Fibroblast of skin of abdomen (primary cell): ENCODE data around the gene EIF2A.
A peak's percentile ranks its signal among the peaks of the same experiment; 100 is the strongest.
"Not testable (repeated sequence)": the region's sequence is repeated elsewhere in the genome, so short reads cannot be mapped to it uniquely, and the experiment has no call there.

Experiments
- DNase-seq: peaks from one replicate; pipeline ENCODE4 v3.0.0-alpha.2; 2013

The EIF2A gene

DNA sequence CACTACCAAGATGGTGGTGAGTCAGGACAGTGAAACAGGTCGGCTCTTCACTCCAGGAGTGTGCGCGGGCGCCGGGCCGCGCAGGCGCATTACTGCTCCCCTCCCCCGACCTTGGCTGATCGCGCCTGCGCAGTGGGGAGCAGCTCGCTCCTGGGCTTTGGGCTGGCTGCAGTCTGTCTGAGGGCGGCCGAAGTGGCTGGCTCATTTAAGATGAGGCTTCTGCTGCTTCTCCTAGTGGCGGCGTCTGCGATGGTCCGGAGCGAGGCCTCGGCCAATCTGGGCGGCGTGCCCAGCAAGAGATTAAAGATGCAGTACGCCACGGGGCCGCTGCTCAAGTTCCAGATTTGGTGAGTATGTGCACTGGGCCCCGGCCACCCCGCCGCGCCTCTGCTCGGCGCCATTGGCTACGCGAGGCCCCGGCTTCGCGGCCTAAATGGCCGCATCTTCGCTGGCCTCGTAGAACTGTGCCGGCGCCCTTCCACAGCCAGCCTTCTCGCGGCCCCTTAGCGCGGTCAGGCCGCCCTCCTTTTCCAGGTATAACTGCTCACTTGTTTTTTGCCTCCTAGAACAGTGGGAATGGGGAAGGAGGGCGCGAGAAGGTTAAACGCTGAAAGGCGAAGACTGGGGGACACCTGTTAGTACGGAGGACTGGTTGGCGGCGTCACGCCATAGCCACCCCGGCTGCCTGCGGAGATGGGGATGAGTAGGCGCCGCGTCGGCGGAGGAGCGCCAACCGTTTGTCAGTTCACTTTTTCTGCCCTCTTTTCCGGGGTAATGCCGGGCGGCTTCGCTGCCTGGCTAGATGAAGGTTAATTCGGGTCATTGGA lies 56.8 kb downstream of the EIF2A start, which contains the start of gene SELENOT:
SELENOT (plus strand) TSS at position 169 of the 827 bp plus-strand sequence; CDS start at position 211, 42 bp downstream.
- DNase-seq: peak; percentile 96

GRCh38 chr3:150603980-150604319 lies 57.4 kb downstream of the EIF2A start:
- no peak for DNase-seq

GRCh38 chr3:150605998-150606641 lies 59.5 kb downstream of the EIF2A start:
- DNase-seq: no peak

DNA sequence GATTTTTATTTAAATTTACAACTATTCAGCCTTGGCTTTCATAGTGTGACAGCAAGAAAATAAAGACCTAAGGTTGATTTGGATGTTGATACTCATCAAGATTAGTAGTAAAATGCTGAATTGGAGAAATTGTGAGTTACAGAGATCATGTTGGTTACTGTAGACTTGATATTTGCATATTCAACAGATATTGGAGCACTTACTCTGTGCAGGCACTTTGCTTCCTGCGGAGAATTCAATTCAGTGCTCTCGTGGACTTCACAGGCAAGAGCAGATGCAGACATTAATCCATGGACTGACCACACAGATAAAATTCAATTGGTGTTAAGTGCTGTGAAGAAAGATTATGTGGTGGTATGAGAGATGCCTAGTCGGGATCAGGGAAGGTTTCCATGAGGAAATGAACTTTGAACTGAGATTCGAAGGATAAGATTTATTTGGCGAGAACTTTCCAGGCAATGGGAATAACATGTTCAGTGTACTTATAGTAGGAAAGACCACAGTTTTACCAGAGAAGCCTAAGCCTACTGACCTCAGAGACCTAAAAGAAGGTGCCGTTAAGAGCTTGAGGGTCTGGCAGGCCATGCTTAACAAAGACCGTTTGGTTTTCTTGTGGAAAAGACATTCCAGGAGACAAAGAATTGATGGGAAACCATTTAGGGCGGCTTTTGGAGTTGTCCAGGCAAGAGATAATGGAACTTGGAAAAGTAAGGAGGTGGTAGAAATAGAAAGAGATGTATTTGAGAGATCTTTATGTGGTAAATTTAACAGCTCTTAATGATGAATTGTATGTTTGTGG lies 60.9 kb downstream of the EIF2A start:
- no peak for DNase-seq

DNA sequence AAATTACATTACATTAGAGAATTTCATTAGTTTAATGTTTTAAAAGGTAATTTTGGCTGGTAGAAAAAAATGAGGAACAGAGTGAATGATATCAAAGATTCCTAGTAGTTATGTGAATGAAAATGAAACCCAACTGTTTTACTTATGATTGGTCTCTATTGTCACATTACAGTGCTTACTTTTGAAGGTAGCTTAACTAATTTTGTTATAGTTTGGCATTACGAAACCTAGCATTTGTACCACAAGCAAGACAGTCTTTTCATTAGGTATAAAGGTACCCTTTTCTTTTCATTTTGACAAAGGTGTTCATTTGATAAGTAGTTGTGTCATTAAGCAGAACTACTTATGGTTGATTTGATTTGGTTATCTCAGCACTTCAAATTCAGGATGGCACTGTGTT lies 63.4 kb downstream of the EIF2A start:
- no peak for DNase-seq

- no peak for DNase-seq
Observed at GRCh38 chr3:150610785-150611184, 64.2 kb downstream of the EIF2A start.

DNA sequence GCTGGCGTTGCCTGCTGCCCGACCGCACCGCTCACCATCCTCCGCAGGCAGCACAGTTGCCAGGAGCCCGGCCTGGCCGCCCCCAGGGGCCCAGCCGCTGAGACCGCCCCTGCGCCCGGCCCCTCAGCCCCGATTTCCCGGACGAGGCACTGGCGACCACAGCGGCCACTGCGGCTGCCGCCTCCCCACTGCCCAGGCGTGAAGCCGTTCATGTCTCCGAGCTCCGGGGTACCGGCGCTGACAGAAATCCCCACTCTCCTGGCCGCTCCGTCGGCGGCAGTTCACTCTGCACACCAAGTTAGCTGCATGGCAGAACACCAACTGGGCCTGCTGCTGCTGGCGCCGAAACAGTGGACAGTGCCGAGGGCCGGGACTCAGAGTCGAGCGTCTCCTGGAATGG lies 65.1 kb downstream of the EIF2A start:
- no peak for DNase-seq

DNA sequence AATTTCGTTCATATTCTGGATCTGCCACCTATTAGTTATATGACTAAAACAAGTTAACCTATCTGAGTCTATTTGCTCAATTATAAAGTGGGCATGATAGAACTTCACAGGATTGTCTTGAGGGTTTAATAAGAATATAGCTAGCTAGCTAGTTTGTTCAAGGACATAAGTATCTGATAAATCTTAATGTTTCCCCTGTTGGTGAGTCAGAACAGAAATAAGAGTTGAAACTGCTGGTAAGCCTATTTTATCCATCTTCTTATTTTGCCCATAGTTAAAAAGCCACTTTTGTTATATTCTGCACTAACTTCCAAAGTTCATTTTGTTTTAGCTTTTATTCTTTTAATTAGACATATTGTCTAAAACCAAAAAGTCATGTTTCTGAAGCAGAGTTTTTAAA lies 65.9 kb downstream of the EIF2A start:
- DNase-seq: no peak

- DNase-seq: no peak
Observed at GRCh38 chr3:150613034-150613433, 66.4 kb downstream of the EIF2A start.

- DNase-seq: no peak
Observed at GRCh38 chr3:150613709-150614480, 67.3 kb downstream of the EIF2A start.

GRCh38 chr3:150620002-150620689 lies 73.6 kb downstream of the EIF2A start:
- no peak for DNase-seq

GRCh38 chr3:150622955-150623354 lies 76.4 kb downstream of the EIF2A start:
- DNase-seq: not testable (repeated sequence)

- DNase-seq: no peak
Observed at GRCh38 chr3:150623945-150624344, 77.4 kb downstream of the EIF2A start.

DNA sequence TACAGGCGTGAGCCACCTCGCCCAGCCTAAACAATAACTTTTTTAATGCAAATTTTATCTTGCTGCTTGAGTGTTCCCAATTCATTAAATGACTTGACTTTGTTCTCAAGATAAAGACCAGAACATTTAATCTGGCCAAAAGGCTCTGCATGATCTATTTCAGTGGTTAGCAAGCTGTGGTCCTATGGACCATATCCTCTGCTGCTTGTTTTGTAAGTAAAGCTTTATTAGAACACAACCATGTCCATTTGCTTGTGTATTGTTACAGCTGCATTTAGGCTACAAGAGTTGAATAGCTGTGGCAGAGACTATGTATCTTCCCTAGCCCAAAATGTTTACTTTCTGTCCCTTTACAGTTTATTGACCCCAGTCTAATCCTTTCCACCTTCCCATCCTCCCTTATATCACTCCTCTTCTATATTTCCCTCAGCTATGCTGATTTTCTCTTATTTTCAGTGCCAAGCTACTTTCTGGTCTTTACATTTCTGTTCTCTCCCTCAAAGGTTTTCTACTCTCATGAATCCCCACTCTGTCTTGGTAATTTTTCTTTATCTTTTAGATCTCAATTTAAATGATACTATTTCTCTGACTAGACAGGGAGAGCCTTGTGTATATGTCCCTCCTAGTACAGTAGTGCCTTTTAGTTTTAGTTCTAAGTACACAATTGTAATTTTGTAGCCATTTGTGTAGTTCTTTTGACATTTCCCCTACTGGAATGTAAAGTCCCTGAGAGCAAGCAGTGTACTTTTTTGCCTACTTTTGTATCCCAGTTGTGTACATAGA lies 79.8 kb downstream of the EIF2A start:
- no peak for DNase-seq

DNA sequence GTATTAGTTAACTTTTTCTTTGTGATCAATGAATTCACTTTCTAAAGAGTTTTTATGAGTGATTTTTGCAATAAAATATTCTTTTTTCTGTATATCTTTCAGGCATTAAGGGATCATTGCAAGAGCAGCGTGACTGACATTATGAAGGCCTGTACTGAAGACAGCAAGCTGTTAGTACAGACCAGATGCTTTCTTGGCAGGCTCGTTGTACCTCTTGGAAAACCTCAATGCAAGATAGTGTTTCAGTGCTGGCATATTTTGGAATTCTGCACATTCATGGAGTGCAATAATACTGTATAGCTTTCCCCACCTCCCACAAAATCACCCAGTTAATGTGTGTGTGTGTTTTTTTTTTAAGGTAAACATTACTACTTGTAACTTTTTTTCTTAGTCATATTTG lies 81.0 kb downstream of the EIF2A start:
- peak; percentile 9 for DNase-seq

DNA sequence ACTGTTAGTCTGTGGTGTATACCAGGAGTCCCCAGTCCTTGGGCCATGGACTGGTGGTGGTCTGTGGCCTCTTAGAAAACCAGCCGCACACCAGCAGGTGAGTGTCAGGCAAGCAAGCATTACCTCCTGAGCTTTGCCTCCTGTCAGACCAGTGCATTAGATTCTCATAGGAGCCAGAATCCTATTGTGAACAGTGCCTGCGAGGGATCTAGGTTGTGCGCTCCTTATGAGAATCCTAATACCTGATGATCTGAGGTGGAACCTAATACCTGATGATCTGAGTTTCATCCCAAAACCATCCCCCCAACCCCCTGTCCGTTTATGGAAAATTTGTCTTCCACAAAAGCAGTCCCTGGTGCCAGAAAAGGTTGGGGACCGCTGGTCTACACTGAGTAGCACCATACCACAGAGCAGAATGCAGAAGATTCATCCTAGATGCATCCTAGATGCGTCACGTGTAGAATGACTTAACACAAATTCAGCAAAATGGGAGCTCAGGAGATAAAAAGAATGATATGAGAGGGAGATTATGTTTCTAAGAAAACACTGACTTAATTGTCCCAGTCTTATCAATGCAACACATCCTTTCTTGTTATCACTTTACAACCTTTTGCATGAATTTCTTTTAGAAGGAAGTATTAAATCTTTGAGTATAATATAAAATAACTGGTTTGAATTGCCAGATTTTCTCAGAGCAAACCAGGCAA lies 85.1 kb downstream of the EIF2A start:
- DNase-seq: no peak

DNA sequence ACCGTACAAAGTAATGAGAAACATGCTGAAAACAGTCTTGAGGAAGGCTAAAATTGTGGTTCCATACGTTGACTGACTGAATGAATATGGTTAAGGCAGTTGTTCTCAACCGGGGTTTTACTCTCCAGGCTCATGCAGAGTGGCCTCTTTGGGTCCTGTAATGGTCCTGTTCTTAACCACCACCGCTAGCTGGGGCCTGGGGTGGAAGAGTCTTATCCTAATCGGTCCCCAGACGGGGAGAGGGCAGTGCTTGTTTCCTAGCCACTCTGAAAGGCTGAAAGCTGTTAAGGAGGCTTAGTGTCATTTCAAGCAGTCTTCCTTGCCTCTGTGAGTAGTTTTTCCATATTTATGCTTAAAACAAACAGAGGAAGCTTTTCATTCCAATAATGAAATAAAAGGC lies 88.5 kb downstream of the EIF2A start:
- DNase-seq: no peak

GRCh38 chr3:150635526-150635925 lies 88.9 kb downstream of the EIF2A start:
- no peak for DNase-seq
